GM18858 (cell line): ENCODE results near the gene MIS18A.
"Not testable (repeated sequence)": the region's sequence is repeated elsewhere in the genome, so short reads cannot be mapped to it uniquely, and the experiment has no call there.

Experiments used
- ATAC-seq: cut with Tn5 transposase; IDR thresholded peaks from one replicate; pipeline ENCODE4 v1.9.1; 2021; ENCODE audit not compliant: unreplicated experiment

MIS18A gene

GRCh38 chr21:32278518-32279376 is at the start of gene MIS18A:
Gene MIS18A, minus strand, starts transcription at chr21:32279049. Its CDS starts 35 bp downstream, at chr21:32279014.
- ATAC-seq: peak; percentile 91

GRCh38 chr21:32328595-32328994 is 49.7 kb upstream of the MIS18A start:
- ATAC-seq: no peak

- no peak for ATAC-seq
Measured at GRCh38 chr21:32325706-32326105, 46.9 kb upstream of the MIS18A start.

GRCh38 chr21:32322676-32323075 is 43.8 kb upstream of the MIS18A start:
- no peak for ATAC-seq

GRCh38 chr21:32322103-32322502 is 43.3 kb upstream of the MIS18A start:
- no peak for ATAC-seq

- no peak for ATAC-seq
Measured at GRCh38 chr21:32321480-32321879, 42.6 kb upstream of the MIS18A start.

GRCh38 chr21:32320726-32321125 is 41.9 kb upstream of the MIS18A start:
- ATAC-seq: no peak

GRCh38 chr21:32320059-32320458 is 41.2 kb upstream of the MIS18A start:
- no peak for ATAC-seq

- no peak for ATAC-seq
Measured at GRCh38 chr21:32319012-32319411, 40.2 kb upstream of the MIS18A start.

GRCh38 chr21:32317726-32318125 is 38.9 kb upstream of the MIS18A start:
- no peak for ATAC-seq

GRCh38 chr21:32316361-32317215 is 37.7 kb upstream of the MIS18A start:
- ATAC-seq: no peak

GRCh38 chr21:32315511-32316281 is 36.8 kb upstream of the MIS18A start:
- no peak for ATAC-seq

- ATAC-seq: no peak
Measured at GRCh38 chr21:32314806-32315205, 36.0 kb upstream of the MIS18A start.

- ATAC-seq: no peak
Measured at GRCh38 chr21:32312976-32313375, 34.1 kb upstream of the MIS18A start.

- no peak for ATAC-seq
Measured at GRCh38 chr21:32312326-32312725, 33.5 kb upstream of the MIS18A start.

- ATAC-seq: no peak
Measured at GRCh38 chr21:32311621-32312020, 32.8 kb upstream of the MIS18A start.

GRCh38 chr21:32310976-32311375 is 32.1 kb upstream of the MIS18A start:
- ATAC-seq: not testable (repeated sequence)

GRCh38 chr21:32309906-32310460 is 31.1 kb upstream of the MIS18A start:
- ATAC-seq: no peak

GRCh38 chr21:32308696-32309095 is 29.8 kb upstream of the MIS18A start:
- no peak for ATAC-seq

- ATAC-seq: no peak
Measured at GRCh38 chr21:32307706-32308105, 28.9 kb upstream of the MIS18A start.
